Ovary (tissue), 9 donors: ENCODE measurements around the gene TVP23C. TPM values are rescaled to one million over a fixed set of nuclear protein-coding genes. Genes with fewer than 3 reads are reported as not detected.

Experiments
- DNase-seq, 5 donors: peaks; one replicate each; pipeline ENCODE4 v3.0.0-alpha.2; 2019 to 2020
- H3K27ac ChIP-seq, 2 donors: fragments of 200-600 bp; one replicate each; pipeline versions ENCODE4 v1.5.1 to v1.8.0; 2019 to 2022
- H3K27me3 ChIP-seq: fragments of 200-600 bp; one replicate; pipeline ENCODE4 v1.8.0; 2022
- H3K36me3 ChIP-seq: fragments of 200-600 bp; sonication (generic); one replicate; pipeline ENCODE4 v1.5.1; 2019
- H3K4me1 ChIP-seq: one replicate; pipeline ENCODE4 v1.8.1; 2013; ENCODE audit warnings: mild to moderate bottlenecking, moderate library complexity; ENCODE audit not compliant: insufficient read depth
- H3K4me3 ChIP-seq: fragments of 200-600 bp; sonication (generic); one replicate; pipeline ENCODE4 v1.5.1; 2017
- H3K9me3 ChIP-seq, 2 donors: fragments of 200-600 bp in 1 of 2; sonication (generic) in 1 of 2; one replicate each; pipeline versions ENCODE4 v1.5.1 to v1.8.1; 2013 to 2019; ENCODE audit warnings: mild to moderate bottlenecking in 1 of 2, moderate library complexity in 1 of 2
- CTCF ChIP-seq, 3 donors: fragments of 450-650 bp in 2 of 3; fragments of 200-600 bp in 1 of 3; IDR thresholded peaks; one replicate each; pipeline versions ENCODE4 v1.5.1 to v1.8.0; 2016 to 2022; ENCODE audit warnings: antibody characterized with exemption in 3 of 3, mild to moderate bottlenecking in 1 of 3
- EP300 ChIP-seq: sonication (generic); formaldehyde crosslinking; IDR thresholded peaks from one replicate; pipeline ENCODE4 v1.6.1; 2017; ENCODE audit warnings: antibody characterized with exemption
- POLR2A ChIP-seq: fragments of 450-650 bp; IDR thresholded peaks from one replicate; pipeline ENCODE4 v1.6.1; 2017; ENCODE audit warnings: antibody characterized with exemption, mild to moderate bottlenecking, moderate library complexity
- WGBS, 3 donors: extraction: QIAGEN DNeasy Blood & Tissue Kit in 1 of 3; methylation state at CpG; one replicate each; pipeline versions ENCODE4 v1.1.5 to v1.1.7; 2013 to 2017; 5-methylcytosine and 5-hydroxymethylcytosine counted together
- intact Hi-C, 4 donors: fragments of 100-400 bp; cut with DNase I; formaldehyde crosslinking; loops; one replicate each; pipeline versions ENCODE4 v1.11.0 to v1.15.1; 2022 to 2023
- polyA plus RNA-seq, 2 donors: library from polyadenylated mRNA; stranded (reverse); fragments of 200-250 nt in 1 of 2; fragments of 350-450 nt in 1 of 2; fragmentation: Illumina TruSeq in 1 of 2; extraction: RNeasy Lipid Tissue Mini Kit (QIAGEN cat#74804) in 1 of 2; gene quantifications; one replicate each; pipeline ENCODE4 v1.2.3, GENCODE V29; 2013 to 2014
- total RNA-seq, 7 donors: library from RNA; depleted of rRNA in 2 of 7; stranded (reverse); fragments of >200 nt in 2 of 7; fragmentation: NEBNext Ultra II Directional in 3 of 7; extraction: Animal tissue kit (Norgen Biotek cat#: 25700) in 3 of 7; gene quantifications; one replicate each; pipeline versions ENCODE4 v1.1.0 to v1.2.4, GENCODE V29; 2016 to 2023
- donor health status: DM: no; HTN: no; CAD: no; lungs with moderate emphysema.
- donor health status: DM: no; HTN: no; CAD: no.
- donor health status: Bipolar disorder and iron deficiency.
- donor health status: DM: yes; HTN: yes; CAD: no.
- donor health status: DM: no; HTN: no; CAD: no.
- donor health status: DM: yes; HTN: yes; CAD: no.

Gene TVP23C
- total and polyA plus RNA-seq, 9 donors, result 5.8 to 31.7 (median 23.3) TPM

DNA sequence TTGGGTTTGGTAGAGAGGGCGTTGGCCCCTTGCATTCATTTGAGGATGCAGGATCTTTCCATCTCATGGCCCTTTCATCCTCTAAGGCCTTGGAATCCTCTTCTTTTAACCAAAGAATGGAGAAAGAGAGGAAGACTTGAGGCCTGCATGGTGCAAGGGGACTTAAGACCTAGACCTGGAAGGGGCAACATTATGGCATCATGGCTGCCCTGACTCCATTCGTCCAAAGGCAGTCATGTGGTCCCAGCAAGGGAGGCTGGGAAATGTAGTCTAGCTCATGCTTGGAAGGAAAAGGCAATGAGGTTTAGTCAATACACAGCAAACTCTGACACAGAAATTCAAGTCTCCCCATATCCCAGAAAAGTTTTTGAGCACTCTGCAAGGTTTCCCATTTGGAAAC is 65.2 kb downstream of the TVP23C start:
- Histone ChIP-seq H3K4me3 (no peak overlapping the region), H3K9me3 (no peaks in the 10 kb centered on the region), H3K27ac (no peak overlapping the region), H3K27me3 (no peaks in the 10 kb centered on the region), H3K36me3 (no peaks in the 10 kb centered on the region), H3K4me1 (peaks cover 3% of the 10 kb centered on the region)
- no peak for DNase-seq
- WGBS, 3 donors, result 80 to 88% (median 82%) methylated on average over 2 of the region's 2 CpGs
- intact Hi-C loops, result loop anchor here in 1 of 4 donors (5.0 kb wide), 1 partner anchor 41 kb away; no protein-coding TSS in a partner anchor
- TF ChIP-seq EP300 (no peak), CTCF (IDR thresholded peaks at IDR 0.05) (no peak), POLR2A (no peak)

DNA sequence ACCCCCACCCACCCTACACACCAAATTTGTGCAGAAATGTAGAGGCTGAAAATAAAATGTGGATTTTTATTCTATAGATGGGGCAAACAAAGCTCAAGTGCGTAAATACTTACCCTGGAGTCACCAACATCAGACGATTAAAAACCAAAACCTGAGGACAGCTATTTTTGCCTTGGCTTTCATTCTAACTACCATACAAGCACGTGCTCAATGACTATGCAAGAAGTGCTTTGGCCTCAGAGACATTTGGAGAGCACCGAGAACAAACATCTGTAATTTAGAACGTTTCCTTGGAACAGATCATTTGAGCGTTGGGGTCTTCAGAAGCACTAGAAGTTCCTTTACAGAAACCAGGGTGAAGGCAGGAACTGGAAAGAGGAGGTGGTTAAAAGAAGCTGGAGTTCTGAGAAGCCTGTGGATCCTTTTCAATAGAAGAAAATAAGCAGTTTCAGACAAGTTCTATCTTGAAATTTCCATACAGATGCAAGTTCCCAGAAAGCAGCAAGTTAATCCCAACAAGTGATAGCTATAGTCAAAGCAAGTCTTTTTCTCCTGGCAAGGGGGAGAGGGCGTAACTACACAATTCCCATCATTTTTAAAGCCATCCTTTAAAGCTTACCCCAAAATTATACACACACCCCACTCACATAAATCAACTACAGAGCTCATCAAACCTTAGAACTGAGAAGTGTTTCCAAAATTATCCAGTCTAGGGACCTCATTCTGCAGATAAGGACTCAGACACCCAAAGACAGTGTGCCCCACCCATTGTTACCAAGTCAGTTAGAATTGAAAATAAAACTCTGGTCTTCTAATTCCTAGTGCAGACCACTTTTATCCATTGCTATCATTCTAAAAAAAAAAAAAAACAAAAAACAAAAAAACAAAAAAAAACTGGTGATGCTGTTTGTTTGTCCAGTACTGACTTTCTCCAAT is 66.3 kb downstream of the TVP23C start:
- Histone ChIP-seq H3K27ac (no peak overlapping the region), H3K4me3 (no peak overlapping the region), H3K36me3 (no peaks in the 10 kb centered on the region), H3K27me3 (no peaks in the 10 kb centered on the region), H3K4me1 (peaks cover 3% of the 10 kb centered on the region), H3K9me3 (no peaks in the 10 kb centered on the region)
- no peak for DNase-seq
- intact Hi-C loops, result loop anchor here in 1 of 4 donors (5.0 kb wide), 1 partner anchor 40 kb away; no protein-coding TSS in a partner anchor
- no peak for TF ChIP-seq CTCF (IDR thresholded peaks at IDR 0.05)
- no peak for TF ChIP-seq EP300
- no peak for TF ChIP-seq POLR2A
- WGBS, 3 donors, result 53 to 72% (median 67%) methylated on average over 7 of the region's 7 CpGs

- Histone ChIP-seq H3K4me3 (no peak overlapping the region), H3K27me3 (no peaks in the 10 kb centered on the region), H3K27ac (no peak overlapping the region), H3K9me3 (no peaks in the 10 kb centered on the region), H3K36me3 (no peaks in the 10 kb centered on the region), H3K4me1 (no peaks in the 10 kb centered on the region)
- DNase-seq, result no peak
- TF ChIP-seq CTCF (IDR thresholded peaks at IDR 0.05), result no peak
- no peak for TF ChIP-seq EP300
- no peak for TF ChIP-seq POLR2A
- intact Hi-C loops, result loop anchor here in 1 of 4 donors (5.0 kb wide), 1 partner anchor 38 kb away; no protein-coding TSS in a partner anchor
Measured at GRCh38 chr17:15494821-15495220, 68.5 kb downstream of the TVP23C start.

- H3K27me3 ChIP-seq, result no peaks in the 10 kb centered on the region
- H3K36me3 ChIP-seq, result no peaks in the 10 kb centered on the region
- no peak for TF ChIP-seq CTCF (IDR thresholded peaks at IDR 0.05)
- no peak for TF ChIP-seq EP300
- no peak for TF ChIP-seq POLR2A
- intact Hi-C loops, result no loop called here
- WGBS, 3 donors, result 0 to 38% (median 0%) methylated on average over 1 of the region's 1 CpG
- H3K9me3 ChIP-seq, result no peaks in the 10 kb centered on the region
- H3K4me1 ChIP-seq, result no peaks in the 10 kb centered on the region
- DNase-seq, result no peak
- H3K4me3 ChIP-seq, result no peak overlapping the region
- H3K27ac ChIP-seq, result no peak overlapping the region
Measured at GRCh38 chr17:15493693-15494035, 69.6 kb downstream of the TVP23C start.
